SK-N-SH (cell line): ENCODE results near the gene RASAL2. TPM values are rescaled to one million over a fixed set of nuclear protein-coding genes. Genes with fewer than 3 reads are reported as not detected.

Experiments
- CTCF ChIA-PET: fragments of 300-600, 350-600 bp; formaldehyde crosslinking; extraction: SDS; loops from one replicate; lab custom pipeline; 2021; lab: Yijun Ruan, JAX
- POLR2A ChIA-PET: fragments of 350-600 bp; sonication (Branson Sonifier 250); formaldehyde crosslinking; extraction: SDS; loops from one replicate; lab custom pipeline; 2020; ENCODE audit warnings: antibody characterized with exemption, inconsistent platforms; lab: Yijun Ruan, JAX
- DNase-seq: peaks from one replicate; pipeline ENCODE4 v3.0.0; 2012
- H2AFZ ChIP-seq: fragments of 200-600 bp; sonication (generic); 2 replicates; pipeline ENCODE4 v1.8.1; 2016; ENCODE audit warnings: antibody characterized with exemption, mild to moderate bottlenecking, low read depth
- H3F3A ChIP-seq: fragments of 200-600 bp; sonication (generic); replicated peaks from 2 replicates; pipeline ENCODE3; 2016; ENCODE audit warnings: antibody characterized with exemption, mild to moderate bottlenecking; ENCODE audit not compliant: insufficient read depth
- H3K27ac ChIP-seq, 2 experiments: fragments of 200-500 bp in 1 of 2; fragments of 200-600 bp in 1 of 2; sonication (Bioruptor generic) in 1 of 2; sonication (generic), shearing (Covaris generic) in 1 of 2; 2 replicates each; pipeline versions ENCODE4 v1.5.1 to v1.6.1; 2014 to 2016; ENCODE audit warnings: low read depth in 2 of 2, inconsistent platforms in 1 of 2, low read length in 1 of 2, mild to moderate bottlenecking in 1 of 2, mixed read lengths in 1 of 2
- H3K27me3 ChIP-seq: fragments of 200-600 bp; sonication (generic), shearing (Covaris generic); 2 replicates; pipeline ENCODE4 v1.6.1; 2016; ENCODE audit warnings: mixed run types; ENCODE audit not compliant: insufficient read depth
- H3K36me3 ChIP-seq, 2 experiments: fragments of 200-500 bp in 1 of 2; fragments of 200-600 bp in 1 of 2; sonication (Bioruptor generic) in 1 of 2; sonication (generic) in 1 of 2; replicated peaks in 1 of 2; 2 replicates each; pipeline versions ENCODE3 to v1.5.1; 2014 to 2016; ENCODE audit warnings: low read length in 1 of 2, mild to moderate bottlenecking in 1 of 2; ENCODE audit not compliant: insufficient read depth in 2 of 2, control insufficient read depth in 1 of 2
- H3K4me1 ChIP-seq, 2 experiments: fragments of 200-500 bp in 1 of 2; fragments of 200-600 bp in 1 of 2; sonication (Bioruptor generic) in 1 of 2; sonication (generic), shearing (Covaris generic) in 1 of 2; 2 replicates each; pipeline versions ENCODE4 v1.5.1 to v1.6.1; 2014 to 2016; ENCODE audit warnings: low read depth in 1 of 2, low read length in 1 of 2, mixed run types in 1 of 2; ENCODE audit not compliant: insufficient read depth in 2 of 2, control insufficient read depth in 1 of 2
- H3K4me2 ChIP-seq: fragments of 200-600 bp; sonication (generic), shearing (Covaris generic); 2 replicates; pipeline ENCODE4 v1.6.1; 2017; ENCODE audit warnings: mixed run types
- H3K4me3 ChIP-seq, 2 experiments: fragments of 200-500 bp in 1 of 2; fragments of 200-600 bp in 1 of 2; sonication (Bioruptor generic) in 1 of 2; sonication (generic), shearing (Covaris generic) in 1 of 2; 2 replicates each; pipeline versions ENCODE4 v1.5.1 to v1.8.1; 2014 to 2016; ENCODE audit warnings: low read depth in 2 of 2, inconsistent platforms in 1 of 2, low read length in 1 of 2, mild to moderate bottlenecking in 1 of 2, mixed read lengths in 1 of 2, moderate library complexity in 1 of 2
- H3K79me2 ChIP-seq: fragments of 200-600 bp; sonication (generic); 2 replicates; pipeline ENCODE4 v1.8.1; 2017; ENCODE audit warnings: mild to moderate bottlenecking; ENCODE audit not compliant: insufficient read depth
- H3K9ac ChIP-seq: fragments of 200-600 bp; sonication (generic); 2 replicates; pipeline ENCODE4 v1.6.1; 2017; ENCODE audit warnings: mixed run types
- H3K9me2 ChIP-seq: fragments of 200-600 bp; sonication (generic); 2 replicates; pipeline ENCODE4 v1.6.1; 2017; ENCODE audit warnings: mixed run types
- H3K9me3 ChIP-seq: fragments of 200-600 bp; sonication (generic); 2 replicates; pipeline ENCODE4 v1.6.1; 2017; ENCODE audit warnings: mixed run types, mild to moderate bottlenecking, moderate library complexity
- H4K20me1 ChIP-seq: fragments of 200-600 bp; sonication (generic); 2 replicates; pipeline ENCODE4 v1.6.1; 2017; ENCODE audit warnings: mild to moderate bottlenecking, mixed run types; ENCODE audit not compliant: insufficient read depth
- CHD2 ChIP-seq: fragments of 150-350 bp; IDR thresholded peaks from 2 replicates; pipeline ENCODE4 v1.6.1; 2018; ENCODE audit warnings: low read length; ENCODE audit not compliant: partially characterized antibody
- CTCF ChIP-seq: fragments of 200-600 bp; sonication (generic); IDR thresholded peaks from 2 replicates; pipeline ENCODE4 v1.6.1; 2017; ENCODE audit warnings: antibody characterized with exemption, mild to moderate bottlenecking, moderate library complexity
- EZH2phosphoT487 ChIP-seq: fragments of 200-600 bp; sonication (generic); IDR thresholded peaks from 2 replicates; pipeline ENCODE4 v1.6.1; 2017; ENCODE audit warnings: low read depth, mixed run types, mild to moderate bottlenecking, antibody characterized with exemption, moderate library complexity, borderline replicate concordance
- FOXJ3 ChIP-seq: sonication (generic); formaldehyde crosslinking; IDR thresholded peaks from 2 replicates; pipeline ENCODE4 v1.5.1; 2020; ENCODE audit warnings: mild to moderate bottlenecking, missing genetic modification reagents
- FOXM1 ChIP-seq: IDR thresholded peaks from 2 replicates; pipeline ENCODE4 v1.4.0; 2012; ENCODE audit warnings: low read depth, mild to moderate bottlenecking
- GABPA ChIP-seq: IDR thresholded peaks from 2 replicates; pipeline ENCODE4 v1.4.0; 2012; ENCODE audit warnings: low read depth, mild to moderate bottlenecking
- IRF3 ChIP-seq: fragments of 150-350 bp; IDR thresholded peaks from 2 replicates; pipeline ENCODE4 v1.6.1; 2016; ENCODE audit warnings: mild to moderate bottlenecking, low read depth, low read length
- JUND ChIP-seq: IDR thresholded peaks from 2 replicates; pipeline ENCODE4 v1.4.0; 2012
- MEF2A ChIP-seq: IDR thresholded peaks from 2 replicates; pipeline ENCODE4 v1.4.0; 2012; ENCODE audit warnings: low read depth, borderline replicate concordance
- MXI1 ChIP-seq: IDR thresholded peaks from 2 replicates; pipeline ENCODE4 v1.6.1; 2012; ENCODE audit warnings: mild to moderate bottlenecking, low read depth, low read length, improper control_type of control experiment
- NFIC ChIP-seq: IDR thresholded peaks from 2 replicates; pipeline ENCODE4 v1.4.0; 2012; ENCODE audit warnings: borderline replicate concordance
- POLR2AphosphoS5 ChIP-seq: IDR thresholded peaks from 2 replicates; pipeline ENCODE4 v1.6.1; 2012; ENCODE audit warnings: low read depth, low read length
- RCOR1 ChIP-seq: fragments of 150-350 bp; IDR thresholded peaks from 2 replicates; pipeline ENCODE4 v1.6.1; 2017; ENCODE audit warnings: antibody characterized with exemption, low read length
- RFX5 ChIP-seq: IDR thresholded peaks from 2 replicates; pipeline ENCODE4 v1.6.1; 2012; ENCODE audit warnings: mild to moderate bottlenecking, improper control_type of control experiment, low read length
- RXRA ChIP-seq: IDR thresholded peaks from 2 replicates; pipeline ENCODE4 v1.4.0; 2012; ENCODE audit warnings: low read depth, mild to moderate bottlenecking, borderline replicate concordance
- SIN3A ChIP-seq: IDR thresholded peaks from 2 replicates; pipeline ENCODE4 v1.6.1; 2012; ENCODE audit warnings: low read depth, mild to moderate bottlenecking, low read length, moderate library complexity, borderline replicate concordance
- SMC3 ChIP-seq: IDR thresholded peaks from 2 replicates; pipeline ENCODE4 v1.6.1; 2012; ENCODE audit warnings: low read depth, low read length, improper control_type of control experiment
- TEAD4 ChIP-seq: IDR thresholded peaks from 2 replicates; pipeline ENCODE4 v1.4.0; 2012; ENCODE audit warnings: mild to moderate bottlenecking, borderline replicate concordance; ENCODE audit not compliant: insufficient read depth
- USF2 ChIP-seq: fragments of 150-350 bp; IDR thresholded peaks from 2 replicates; pipeline ENCODE4 v1.6.1; 2017; ENCODE audit warnings: antibody characterized with exemption, low read length, low read depth, borderline replicate concordance
- YY1 ChIP-seq: IDR thresholded peaks from 2 replicates; pipeline ENCODE4 v1.4.0; 2012; ENCODE audit warnings: low read depth, mild to moderate bottlenecking
- WGBS: methylation state at CpG from one replicate; pipeline ENCODE4 v1.1.6; 2017; ENCODE audit warnings: low lambda C conversion rate; 5-methylcytosine and 5-hydroxymethylcytosine counted together
- polyA plus RNA-seq, 3 experiments: library from polyadenylated mRNA; depleted of rRNA; stranded (reverse); fragments of >200 nt; gene quantifications; 2 replicates each; pipeline ENCODE4 v1.2.3, GENCODE V29; 2012

RASAL2 gene
- polyA plus RNA-seq, 1 of the 3 experiments (the other 2 are of a cell fraction), result 6.9 TPM

GRCh38 chr1:178076607-178077006 lies 17.3 kb upstream of the RASAL2 start:
- POLR2A ChIA-PET, result no interaction called here

GRCh38 chr1:178077917-178078316 lies 16.0 kb upstream of the RASAL2 start:
- H4K20me1 ChIP-seq, result no peaks in the 10 kb centered on the region
- no peaks in the 10 kb centered on the region for H3F3A ChIP-seq
- H3K9me3 ChIP-seq, result no peaks in the 10 kb centered on the region
- ChIA-PET CTCF (interaction anchor here (1.3 kb wide), 1 partner anchor 46 kb away, joined by 5 read pairs; no protein-coding TSS in a partner anchor), POLR2A (no interaction called here)
- no peak overlapping the region for H3K27ac ChIP-seq
- no peak overlapping the region for H3K4me3 ChIP-seq
- no peak overlapping the region for H3K4me2 ChIP-seq
- no peaks in the 10 kb centered on the region for H3K79me2 ChIP-seq
- no peaks in the 10 kb centered on the region for H3K27me3 ChIP-seq
- no peaks in the 10 kb centered on the region; a peak in 1 of 4 replicates for H3K4me1 ChIP-seq
- H3K9ac ChIP-seq, result no peak overlapping the region
- no peaks in the 10 kb centered on the region for H3K9me2 ChIP-seq
- no peak overlapping the region for H2AFZ ChIP-seq
- DNase-seq, result no peak
- H3K36me3 ChIP-seq, result no peaks in the 10 kb centered on the region
- TF ChIP-seq EZH2phosphoT487, result no peak
- no peak for TF ChIP-seq MXI1
- no peak for TF ChIP-seq NFIC
- TF ChIP-seq CHD2, result no peak
- TF ChIP-seq RCOR1, result no peak
- no peak for TF ChIP-seq POLR2AphosphoS5
- no peak for TF ChIP-seq JUND
- TF ChIP-seq MEF2A, result no peak
- TF ChIP-seq FOXJ3 (CRISPR knock-in tag), result no peak
- TF ChIP-seq IRF3, result no peak
- TF ChIP-seq TEAD4, result no peak
- TF ChIP-seq RXRA, result no peak
- TF ChIP-seq FOXM1, result no peak
- no peak for TF ChIP-seq YY1
- no peak for TF ChIP-seq SIN3A
- TF ChIP-seq GABPA, result no peak
- TF ChIP-seq, all 33 proteins: peak for 0

More at GRCh38 chr1:178076607-178077006, 17.3 kb upstream of the RASAL2 start:
- Histone ChIP-seq H2AFZ (no peak overlapping the region), H3K27ac (no peak overlapping the region), H3K9me2 (no peaks in the 10 kb centered on the region), H3K9ac (no peak overlapping the region), H3K36me3 (no peaks in the 10 kb centered on the region)
- TF ChIP-seq USF2 (no peak), RXRA (no peak), TEAD4 (no peak), CTCF (no peak), FOXJ3 (CRISPR knock-in tag) (no peak), SMC3 (no peak), SIN3A (no peak), RFX5 (no peak), YY1 (no peak)
- TF ChIP-seq, all 33 proteins: peak for 0
- WGBS, result 90% methylated on average over 2 of the region's 2 CpGs
- no peak overlapping the region for H3K4me3 ChIP-seq
- H3K27me3 ChIP-seq, result no peaks in the 10 kb centered on the region
- H3K4me1 ChIP-seq, result no peaks in the 10 kb centered on the region; a peak in 1 of 4 replicates
- H3F3A ChIP-seq, result no peaks in the 10 kb centered on the region
- H3K4me2 ChIP-seq, result no peak overlapping the region
- no peaks in the 10 kb centered on the region for H3K9me3 ChIP-seq
- CTCF ChIA-PET, result no interaction called here
- no peaks in the 10 kb centered on the region for H3K79me2 ChIP-seq
- no peaks in the 10 kb centered on the region for H4K20me1 ChIP-seq
- DNase-seq, result no peak
